HFF-Myc (cell line): ENCODE data around the gene EDA2R.

Experiments used
- DNase-seq: peaks from one replicate; pipeline ENCODE4 v3.0.0-alpha.2; 2011; ENCODE audit warnings: low read depth; ENCODE audit errors: extremely low read depth
- H3K4me3 ChIP-seq: replicated peaks from 2 replicates; pipeline ENCODE4 v1.5.1; 2011; ENCODE audit warnings: low read depth, mild to moderate bottlenecking, control low read depth, low read length
- TF ChIP-seq, protein P1 (sequence below): IDR thresholded peaks from 2 replicates; pipeline ENCODE4 v1.5.1; 2012; ENCODE audit warnings: mild to moderate bottlenecking, low read depth, low read length, control low read depth; ENCODE audit errors: missing control alignments

Gene EDA2R, protein sequence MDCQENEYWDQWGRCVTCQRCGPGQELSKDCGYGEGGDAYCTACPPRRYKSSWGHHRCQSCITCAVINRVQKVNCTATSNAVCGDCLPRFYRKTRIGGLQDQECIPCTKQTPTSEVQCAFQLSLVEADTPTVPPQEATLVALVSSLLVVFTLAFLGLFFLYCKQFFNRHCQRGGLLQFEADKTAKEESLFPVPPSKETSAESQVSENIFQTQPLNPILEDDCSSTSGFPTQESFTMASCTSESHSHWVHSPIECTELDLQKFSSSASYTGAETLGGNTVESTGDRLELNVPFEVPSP

DNA sequence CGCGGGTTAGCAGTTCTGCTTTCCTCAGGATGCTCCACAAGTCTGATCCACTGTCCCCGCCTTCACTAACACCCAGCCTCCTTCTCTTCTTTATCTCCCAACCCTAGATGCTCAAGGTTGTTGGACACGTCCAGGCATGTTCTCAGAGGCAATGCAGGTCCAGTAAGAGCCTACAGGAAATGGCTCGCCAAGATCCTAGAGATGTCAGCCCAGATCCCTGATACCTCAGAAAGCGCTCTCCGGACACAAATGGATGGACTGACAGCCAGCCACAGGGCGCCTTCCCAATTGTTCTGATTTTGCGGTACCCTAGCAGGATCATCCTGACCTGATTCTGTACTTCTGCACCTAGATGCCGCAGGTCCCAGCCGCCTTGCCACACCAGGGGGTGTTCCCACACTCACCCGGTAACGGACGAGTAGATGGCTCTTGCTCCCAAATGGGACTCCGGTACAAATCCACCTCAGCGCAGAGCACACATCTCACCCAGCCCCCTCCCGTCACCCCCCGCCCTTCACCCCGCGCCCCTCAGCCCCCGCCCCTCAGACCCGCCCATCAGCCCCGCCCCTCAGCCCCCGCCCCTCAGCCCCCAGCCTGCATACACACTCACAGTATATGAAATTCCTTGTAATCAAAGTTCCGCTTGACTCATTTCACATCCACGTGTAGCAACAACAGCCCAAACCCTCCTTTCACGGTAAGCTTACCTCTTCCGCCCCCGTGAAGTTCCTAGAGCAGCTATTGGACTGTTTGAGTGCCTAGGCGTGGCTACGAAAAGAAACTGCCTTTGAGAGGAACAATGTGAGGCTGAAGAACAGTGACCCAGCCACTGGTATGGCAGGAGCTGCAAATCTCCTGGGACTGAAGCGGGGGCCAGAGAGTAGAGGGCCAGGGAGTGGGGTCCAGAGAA lies at the start of gene EDA2R:
Gene EDA2R (minus strand): TSS at position 488 of the 910 bp plus-strand sequence. CDS start 23,058 bp downstream, outside the sequence.
- DNase-seq = peak; percentile 85
- TF ChIP-seq, protein P1, sequence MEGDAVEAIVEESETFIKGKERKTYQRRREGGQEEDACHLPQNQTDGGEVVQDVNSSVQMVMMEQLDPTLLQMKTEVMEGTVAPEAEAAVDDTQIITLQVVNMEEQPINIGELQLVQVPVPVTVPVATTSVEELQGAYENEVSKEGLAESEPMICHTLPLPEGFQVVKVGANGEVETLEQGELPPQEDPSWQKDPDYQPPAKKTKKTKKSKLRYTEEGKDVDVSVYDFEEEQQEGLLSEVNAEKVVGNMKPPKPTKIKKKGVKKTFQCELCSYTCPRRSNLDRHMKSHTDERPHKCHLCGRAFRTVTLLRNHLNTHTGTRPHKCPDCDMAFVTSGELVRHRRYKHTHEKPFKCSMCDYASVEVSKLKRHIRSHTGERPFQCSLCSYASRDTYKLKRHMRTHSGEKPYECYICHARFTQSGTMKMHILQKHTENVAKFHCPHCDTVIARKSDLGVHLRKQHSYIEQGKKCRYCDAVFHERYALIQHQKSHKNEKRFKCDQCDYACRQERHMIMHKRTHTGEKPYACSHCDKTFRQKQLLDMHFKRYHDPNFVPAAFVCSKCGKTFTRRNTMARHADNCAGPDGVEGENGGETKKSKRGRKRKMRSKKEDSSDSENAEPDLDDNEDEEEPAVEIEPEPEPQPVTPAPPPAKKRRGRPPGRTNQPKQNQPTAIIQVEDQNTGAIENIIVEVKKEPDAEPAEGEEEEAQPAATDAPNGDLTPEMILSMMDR = no peak
- peak within 1 kb of the TSS; percentile 74 for H3K4me3 ChIP-seq

GRCh38 chrX:66684196-66684595 lies 45.3 kb upstream of the EDA2R start:
- no peak for DNase-seq
- no peak overlapping the region for H3K4me3 ChIP-seq
- TF ChIP-seq, protein P1 = no peak

- DNase-seq = no peak
- TF ChIP-seq, protein P1 = no peak
- H3K4me3 ChIP-seq = no peak overlapping the region
Observed at GRCh38 chrX:66680451-66680850, 41.6 kb upstream of the EDA2R start.

DNA sequence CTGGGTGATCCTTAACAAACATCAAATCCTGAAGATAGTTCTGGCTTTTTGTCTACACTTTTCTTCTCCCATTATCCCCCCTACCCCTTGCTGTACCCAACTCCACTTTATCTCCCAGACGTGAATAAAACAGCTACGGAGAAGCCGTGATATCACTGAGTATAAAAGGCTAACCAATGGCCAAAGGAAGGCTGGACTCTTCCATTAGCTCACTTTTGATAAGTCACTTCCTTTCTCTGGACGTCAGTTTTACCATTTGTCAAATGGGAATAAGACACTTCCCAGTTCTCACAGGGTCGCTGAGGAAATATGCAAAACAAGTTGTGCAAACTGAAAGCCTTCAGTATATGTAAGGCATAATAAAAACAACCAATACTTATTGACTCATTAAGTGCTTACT lies 38.6 kb upstream of the EDA2R start:
- TF ChIP-seq, protein P1 = no peak
- DNase-seq = no peak
- no peak overlapping the region for H3K4me3 ChIP-seq

DNA sequence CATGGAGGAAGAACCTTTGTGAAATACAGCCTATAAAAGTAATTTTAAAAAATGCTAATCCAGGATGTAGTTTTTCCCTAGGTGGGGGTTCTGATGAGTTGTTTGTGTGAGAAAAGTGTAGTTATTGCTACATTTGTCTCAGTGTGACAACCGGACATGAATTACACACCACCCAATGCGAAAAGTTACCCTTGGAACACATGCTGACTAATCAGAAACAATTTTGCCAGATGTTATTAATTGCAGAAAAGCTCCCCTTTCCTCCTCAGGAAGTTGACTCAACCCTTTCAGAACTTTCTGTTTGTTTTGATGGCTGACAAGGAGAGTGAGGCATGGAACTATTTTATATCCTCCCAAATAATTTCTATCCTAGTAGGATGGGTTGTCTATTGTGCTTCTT lies 38.1 kb upstream of the EDA2R start:
- no peak overlapping the region for H3K4me3 ChIP-seq
- TF ChIP-seq, protein P1 = no peak
- peak; percentile 77 for DNase-seq

DNA sequence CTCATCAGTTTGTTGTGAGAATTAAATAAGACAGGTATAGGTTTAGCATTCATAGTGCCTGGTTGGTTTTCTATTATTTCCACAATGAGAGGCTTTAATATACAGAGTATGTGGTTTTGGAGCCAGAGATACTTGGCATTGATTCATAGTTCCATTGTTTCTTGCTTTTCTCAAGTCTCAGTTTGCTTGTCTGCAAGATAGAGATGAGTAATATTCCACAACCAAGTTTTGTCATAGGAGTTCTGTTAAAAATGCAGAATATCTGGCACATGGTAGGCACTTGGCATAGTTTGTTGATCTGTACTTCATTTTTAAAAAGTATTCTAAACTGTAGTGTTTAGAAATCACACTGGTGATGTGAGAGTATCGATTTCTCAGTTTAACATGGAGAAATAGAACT lies 37.5 kb upstream of the EDA2R start:
- no peak for DNase-seq
- TF ChIP-seq, protein P1 = no peak
- no peak overlapping the region for H3K4me3 ChIP-seq
